Right renal cortex interstitium (tissue), 3 donors: ENCODE results near the gene MEF2A. TPM values are rescaled to one million over a fixed set of nuclear protein-coding genes. Genes with fewer than 3 reads are reported as not detected.

Experiments used
- DNase-seq, 3 donors: peaks; one replicate each; pipeline ENCODE4 v3.0.0-alpha.2; 2013; ENCODE audit warnings: low read depth in 3 of 3, low spot score in 2 of 3
- polyA plus RNA-seq, 3 donors: library from polyadenylated mRNA; unstranded; fragments of 120-200 nt; gene quantifications; one replicate each; pipeline ENCODE4 v1.2.1, GENCODE V29; 2013; ENCODE audit not compliant: insufficient read length in 3 of 3

MEF2A gene
- polyA plus RNA-seq, 3 donors = 46.1 to 53.7 (median 52.9) TPM

DNA sequence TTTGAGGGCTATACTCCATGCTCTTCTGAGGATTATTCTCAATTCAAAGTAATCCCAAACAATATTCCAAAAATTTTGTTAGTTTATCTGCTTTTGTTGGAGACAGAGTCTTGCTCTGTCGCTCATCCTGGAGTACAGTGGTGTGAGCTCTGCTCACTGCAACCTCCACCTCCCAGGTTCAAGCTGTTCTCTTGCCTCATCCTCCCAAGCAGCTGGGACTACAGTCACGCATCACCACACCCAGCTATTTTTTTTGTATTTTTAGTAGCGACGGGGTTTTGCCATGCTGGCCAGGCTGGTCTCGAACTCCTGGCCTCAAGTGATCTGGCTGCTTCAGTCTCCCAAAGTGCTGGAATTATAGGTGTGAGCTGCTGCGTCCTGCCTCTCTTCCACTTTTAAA lies 39.1 kb downstream of the MEF2A start:
- DNase-seq = no peak

GRCh38 chr15:99605490-99605931 lies 39.7 kb downstream of the MEF2A start:
- no peak for DNase-seq

GRCh38 chr15:99605990-99606389 lies 40.2 kb downstream of the MEF2A start:
- no peak for DNase-seq

GRCh38 chr15:99606646-99607045 lies 40.9 kb downstream of the MEF2A start:
- no peak for DNase-seq

- DNase-seq = no peak
These were observed 47.7 kb downstream of the MEF2A start for GRCh38 chr15:99613481-99613880.

GRCh38 chr15:99613887-99614647 lies 48.3 kb downstream of the MEF2A start:
- DNase-seq = no peak

DNA sequence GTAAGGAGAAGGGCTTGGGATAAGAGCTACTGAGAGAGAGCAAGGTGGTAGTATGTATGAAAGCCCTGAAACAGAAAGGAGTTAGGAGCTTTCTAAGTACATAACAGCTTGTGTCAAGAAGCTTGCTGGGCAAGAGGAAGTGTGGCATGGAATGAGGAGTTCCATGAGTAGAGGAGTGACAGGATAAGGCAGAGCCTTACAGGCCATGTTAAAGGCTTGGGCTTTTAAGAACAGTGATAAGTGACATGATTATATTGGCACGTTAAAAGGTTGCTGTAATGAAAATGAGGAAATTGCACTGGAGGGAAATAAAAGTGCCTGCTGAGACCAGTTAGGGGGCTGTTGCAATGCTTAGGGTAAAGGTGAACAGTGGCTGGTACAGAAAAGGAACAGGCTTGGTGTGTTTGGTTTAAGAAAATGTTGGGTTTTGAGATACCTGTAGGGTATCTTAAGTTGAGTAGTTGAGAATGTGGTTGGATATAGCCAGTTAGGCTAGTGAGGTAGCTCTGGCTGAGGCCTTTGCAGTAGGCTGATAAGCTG lies 49.0 kb downstream of the MEF2A start:
- no peak for DNase-seq

- DNase-seq = no peak
These were observed 49.7 kb downstream of the MEF2A start for GRCh38 chr15:99615460-99615859.

DNA sequence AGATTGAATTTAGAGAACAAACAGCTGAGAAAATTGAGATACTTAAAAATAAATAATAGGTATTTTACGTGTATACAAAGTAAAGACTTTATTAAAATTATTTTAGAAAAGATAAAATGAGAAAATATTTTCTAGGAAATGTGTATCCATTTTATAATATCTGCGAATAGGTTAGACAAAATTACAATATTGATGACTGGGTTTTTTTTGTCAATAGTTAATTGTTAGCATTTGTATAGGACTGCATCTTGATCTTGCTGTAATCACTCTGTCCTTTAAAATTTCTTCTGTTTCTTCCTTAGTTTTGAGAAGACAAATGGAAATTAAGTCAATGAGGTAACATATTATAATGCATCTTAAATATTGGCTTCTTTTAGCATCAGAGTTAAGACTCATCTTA lies 50.3 kb downstream of the MEF2A start:
- no peak for DNase-seq

- no peak for DNase-seq
These were observed 51.1 kb downstream of the MEF2A start for GRCh38 chr15:99616773-99617342.

GRCh38 chr15:99618941-99619411 lies 53.2 kb downstream of the MEF2A start:
- no peak for DNase-seq

- DNase-seq = no peak
These were observed 53.9 kb downstream of the MEF2A start for GRCh38 chr15:99619712-99620111.

DNA sequence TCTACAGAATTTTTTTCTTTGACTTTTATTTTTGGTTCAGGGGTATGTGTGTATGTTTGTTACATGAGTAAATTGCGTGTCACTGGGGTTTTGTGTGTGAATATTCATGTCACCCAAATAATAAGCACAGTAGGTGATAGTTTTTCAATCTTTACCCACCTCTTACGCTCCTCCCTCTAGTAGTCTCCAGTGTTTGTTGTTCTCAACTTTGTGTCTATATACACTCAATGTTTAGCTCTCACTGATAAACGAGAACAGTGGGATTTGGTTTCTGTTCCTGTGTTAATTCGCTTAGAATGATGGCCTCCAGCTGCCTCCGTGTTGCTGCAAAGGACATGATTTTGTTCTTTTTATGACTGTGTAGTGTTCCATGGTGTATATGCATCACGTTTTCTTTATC lies 54.4 kb downstream of the MEF2A start:
- DNase-seq = no peak

DNA sequence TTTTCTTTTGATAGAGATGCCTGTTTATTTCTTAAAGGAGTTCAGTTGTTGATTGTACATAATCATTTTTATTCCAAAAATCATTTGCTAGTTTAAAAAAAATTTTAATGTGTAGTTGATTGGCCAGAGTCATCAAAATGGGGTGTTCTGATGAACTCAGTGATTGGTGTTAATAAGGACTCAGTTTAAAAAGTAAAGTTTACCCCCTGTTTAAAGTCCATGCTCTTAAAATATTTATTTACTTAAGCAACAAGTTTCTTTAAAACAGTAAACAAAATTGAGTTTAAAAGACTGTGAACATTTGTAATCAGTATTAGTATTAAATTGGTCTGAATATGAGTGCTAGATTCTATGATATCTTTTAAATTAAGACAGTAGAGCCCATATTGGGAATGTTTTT lies 56.0 kb downstream of the MEF2A start:
- no peak for DNase-seq

- no peak for DNase-seq
These were observed 62.7 kb downstream of the MEF2A start for GRCh38 chr15:99628374-99629001.

GRCh38 chr15:99630607-99631131 lies 64.9 kb downstream of the MEF2A start:
- no peak for DNase-seq

DNA sequence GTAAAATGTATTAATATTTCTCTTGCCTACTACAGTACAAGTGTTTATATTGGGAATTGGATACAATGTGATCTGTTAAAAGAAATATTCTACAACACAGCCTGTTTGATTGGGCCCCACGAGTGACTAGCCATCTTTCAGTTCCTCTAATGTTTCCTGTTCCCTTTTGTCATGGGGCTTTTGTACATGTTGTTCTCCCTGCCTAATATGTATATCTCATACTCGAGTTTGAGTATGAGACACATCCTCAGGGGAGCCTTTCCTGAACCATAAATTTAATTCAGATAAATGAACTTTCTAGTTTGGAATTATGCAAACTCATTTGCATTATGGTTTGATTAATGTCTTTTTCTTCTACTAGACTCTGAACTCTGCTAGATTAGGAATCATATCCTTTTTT lies 65.5 kb downstream of the MEF2A start:
- no peak for DNase-seq

DNA sequence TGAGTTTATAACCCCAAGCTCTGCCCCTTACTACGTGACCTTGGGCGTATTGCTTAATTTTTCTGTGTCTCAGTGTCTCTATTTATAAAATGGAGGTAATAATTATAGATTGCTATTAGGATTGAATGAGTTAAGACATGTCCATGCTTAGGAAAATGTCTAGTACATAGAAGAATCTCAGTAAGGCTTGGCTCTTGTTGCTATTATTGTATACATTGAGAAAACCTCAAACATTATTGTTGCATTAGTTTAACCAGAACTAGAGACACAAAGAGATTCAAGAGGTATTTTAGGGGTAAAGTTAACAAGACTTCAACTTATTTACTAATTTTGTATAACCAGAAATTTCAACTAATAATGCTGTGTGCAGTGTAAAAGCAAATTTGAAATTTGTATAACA lies 66.7 kb downstream of the MEF2A start:
- DNase-seq = no peak

- no peak for DNase-seq
These were observed 67.9 kb downstream of the MEF2A start for GRCh38 chr15:99633655-99634054.

DNA sequence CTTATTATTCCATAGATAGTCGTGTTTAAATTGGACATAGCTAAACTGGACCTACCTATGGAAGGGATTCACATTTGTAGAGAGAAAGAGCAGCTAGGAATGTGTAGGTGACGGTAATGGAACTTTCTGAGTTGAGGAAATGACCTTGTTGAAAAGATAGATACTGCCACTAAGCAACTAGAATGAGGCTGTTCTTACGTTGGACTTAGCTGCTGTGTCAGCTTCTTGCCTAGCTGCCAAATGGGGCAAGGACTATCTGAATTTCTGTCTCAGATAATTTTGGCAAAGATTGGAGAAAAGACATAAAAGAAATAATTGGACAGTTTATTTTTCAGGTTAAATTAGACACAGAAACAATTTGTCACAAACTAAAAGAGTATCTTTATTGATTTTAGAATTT lies 68.8 kb downstream of the MEF2A start:
- DNase-seq = no peak

GRCh38 chr15:99635145-99635544 lies 69.4 kb downstream of the MEF2A start:
- no peak for DNase-seq
